HepG2 (cell line): ENCODE data around the gene MOCS1.

ENCODE experiments used
- SAFB2 ChIP-seq: sonication (generic); formaldehyde crosslinking; IDR thresholded peaks from 2 replicates; pipeline ENCODE4 v1.5.1; 2020; ENCODE audit warnings: missing genetic modification reagents, low read depth, mild to moderate bottlenecking, borderline replicate concordance
- TF ChIP-seq, protein P1 (sequence below): sonication (generic); formaldehyde crosslinking; IDR thresholded peaks from 2 replicates; pipeline ENCODE4 v1.5.0; 2020; ENCODE audit warnings: mild to moderate bottlenecking, missing genetic modification reagents, moderate library complexity
- TF ChIP-seq, protein P2 (sequence below): IDR thresholded peaks from 2 replicates; pipeline ENCODE4 v1.6.1; 2016; ENCODE audit warnings: control low read depth

DNA sequence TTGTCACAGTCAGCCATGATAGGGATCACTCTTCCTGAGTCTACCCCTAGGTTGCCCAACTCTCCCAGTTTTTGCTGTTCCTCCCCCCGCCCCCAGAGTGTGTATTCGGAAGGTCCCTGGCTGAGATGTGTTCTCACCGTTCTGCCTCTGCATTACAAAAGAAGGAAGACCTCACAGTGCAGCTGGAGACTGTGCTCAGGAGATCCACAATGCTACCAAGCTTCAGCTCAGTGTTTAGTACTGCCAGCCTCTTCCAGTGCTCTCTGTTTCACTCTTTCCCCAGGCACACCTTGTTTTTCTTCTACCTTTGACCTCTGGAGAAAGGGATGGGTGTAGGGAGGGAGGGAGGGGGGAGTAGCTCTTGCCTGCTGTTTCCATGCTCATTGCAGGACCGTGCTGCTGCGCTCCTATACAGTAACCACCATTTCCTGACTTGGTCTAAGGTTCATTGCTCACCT is 13.4 kb upstream of the MOCS1 start:
- TF ChIP-seq, protein P1, sequence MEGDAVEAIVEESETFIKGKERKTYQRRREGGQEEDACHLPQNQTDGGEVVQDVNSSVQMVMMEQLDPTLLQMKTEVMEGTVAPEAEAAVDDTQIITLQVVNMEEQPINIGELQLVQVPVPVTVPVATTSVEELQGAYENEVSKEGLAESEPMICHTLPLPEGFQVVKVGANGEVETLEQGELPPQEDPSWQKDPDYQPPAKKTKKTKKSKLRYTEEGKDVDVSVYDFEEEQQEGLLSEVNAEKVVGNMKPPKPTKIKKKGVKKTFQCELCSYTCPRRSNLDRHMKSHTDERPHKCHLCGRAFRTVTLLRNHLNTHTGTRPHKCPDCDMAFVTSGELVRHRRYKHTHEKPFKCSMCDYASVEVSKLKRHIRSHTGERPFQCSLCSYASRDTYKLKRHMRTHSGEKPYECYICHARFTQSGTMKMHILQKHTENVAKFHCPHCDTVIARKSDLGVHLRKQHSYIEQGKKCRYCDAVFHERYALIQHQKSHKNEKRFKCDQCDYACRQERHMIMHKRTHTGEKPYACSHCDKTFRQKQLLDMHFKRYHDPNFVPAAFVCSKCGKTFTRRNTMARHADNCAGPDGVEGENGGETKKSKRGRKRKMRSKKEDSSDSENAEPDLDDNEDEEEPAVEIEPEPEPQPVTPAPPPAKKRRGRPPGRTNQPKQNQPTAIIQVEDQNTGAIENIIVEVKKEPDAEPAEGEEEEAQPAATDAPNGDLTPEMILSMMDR (CRISPR knock-in tag), result no peak
- TF ChIP-seq, protein P2, sequence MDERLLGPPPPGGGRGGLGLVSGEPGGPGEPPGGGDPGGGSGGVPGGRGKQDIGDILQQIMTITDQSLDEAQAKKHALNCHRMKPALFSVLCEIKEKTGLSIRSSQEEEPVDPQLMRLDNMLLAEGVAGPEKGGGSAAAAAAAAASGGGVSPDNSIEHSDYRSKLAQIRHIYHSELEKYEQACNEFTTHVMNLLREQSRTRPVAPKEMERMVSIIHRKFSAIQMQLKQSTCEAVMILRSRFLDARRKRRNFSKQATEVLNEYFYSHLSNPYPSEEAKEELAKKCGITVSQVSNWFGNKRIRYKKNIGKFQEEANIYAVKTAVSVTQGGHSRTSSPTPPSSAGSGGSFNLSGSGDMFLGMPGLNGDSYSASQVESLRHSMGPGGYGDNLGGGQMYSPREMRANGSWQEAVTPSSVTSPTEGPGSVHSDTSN (CRISPR knock-in tag), result no peak
- no peak for TF ChIP-seq SAFB2 (CRISPR knock-in tag)
